Embryonic facial prominence (tissue), 1 donor: ENCODE measurements around the gene CRMP1.
"Not testable (repeated sequence)": the region's sequence is repeated elsewhere in the genome, so short reads cannot be mapped to it uniquely, and the experiment has no call there.

Source experiments
- DNase-seq: peaks from one replicate; pipeline ENCODE4 v3.0.0-alpha.2; 2016; ENCODE audit errors: extremely low spot score

The CRMP1 gene

GRCh38 chr4:5856362-5856761 is 36.5 kb downstream of the CRMP1 start:
- DNase-seq = not testable (repeated sequence)

GRCh38 chr4:5854929-5855328 is 38.0 kb downstream of the CRMP1 start:
- no peak for DNase-seq

GRCh38 chr4:5852523-5853202 is 40.2 kb downstream of the CRMP1 start:
- no peak for DNase-seq

- DNase-seq = no peak
Observed at GRCh38 chr4:5851637-5852301, 41.1 kb downstream of the CRMP1 start.

- no peak for DNase-seq
Observed at GRCh38 chr4:5845035-5845905, 47.6 kb downstream of the CRMP1 start.

- DNase-seq = no peak
Observed at GRCh38 chr4:5843573-5844530, 49.0 kb downstream of the CRMP1 start.

GRCh38 chr4:5842456-5842855 is 50.4 kb downstream of the CRMP1 start:
- DNase-seq = no peak

- DNase-seq = no peak
Observed at GRCh38 chr4:5839751-5840674, 52.9 kb downstream of the CRMP1 start.

GRCh38 chr4:5839332-5839731 is 53.6 kb downstream of the CRMP1 start:
- DNase-seq = no peak

GRCh38 chr4:5837483-5837882 is 55.4 kb downstream of the CRMP1 start:
- not testable (repeated sequence) for DNase-seq

- no peak for DNase-seq
Observed at GRCh38 chr4:5836943-5837342, 55.9 kb downstream of the CRMP1 start.

- DNase-seq = no peak
Observed at GRCh38 chr4:5828005-5828391, 64.9 kb downstream of the CRMP1 start.

GRCh38 chr4:5827108-5828004 is 65.5 kb downstream of the CRMP1 start:
- DNase-seq = no peak

- no peak for DNase-seq
Observed at GRCh38 chr4:5826437-5827107, 66.3 kb downstream of the CRMP1 start.

- no peak for DNase-seq
Observed at GRCh38 chr4:5825321-5826041, 67.4 kb downstream of the CRMP1 start.

GRCh38 chr4:5824635-5825034 is 68.3 kb downstream of the CRMP1 start:
- no peak for DNase-seq

GRCh38 chr4:5824227-5824626 is 68.7 kb downstream of the CRMP1 start:
- no peak for DNase-seq
